HG03060 (cell line): ENCODE data around the gene VIL1.

ENCODE experiments used
- ATAC-seq: cut with Tn5 transposase; IDR thresholded peaks from one replicate; pipeline ENCODE4 v1.9.1; 2021; ENCODE audit warnings: low read depth, moderate number of reproducible peaks; ENCODE audit not compliant: unreplicated experiment

Gene VIL1

DNA sequence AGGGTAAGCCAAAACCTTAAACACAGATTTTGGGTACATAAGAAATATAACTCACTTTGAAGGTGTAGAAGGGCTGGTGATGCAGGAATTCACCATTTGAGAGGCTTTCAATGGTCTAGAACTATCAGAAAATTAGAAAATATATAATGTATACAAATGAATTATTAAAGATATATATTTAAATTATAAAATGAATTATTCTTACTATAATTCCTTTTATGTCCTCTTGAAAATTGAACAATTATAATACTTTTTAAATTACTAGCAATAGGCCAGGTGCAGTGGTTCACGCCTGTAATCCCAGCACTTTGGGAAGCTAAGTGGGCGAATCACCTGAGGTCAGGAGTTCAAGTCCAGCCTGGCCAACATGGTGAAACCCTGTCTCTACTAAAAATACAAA, 60.7 kb downstream of the VIL1 start:
- no peak for ATAC-seq

DNA sequence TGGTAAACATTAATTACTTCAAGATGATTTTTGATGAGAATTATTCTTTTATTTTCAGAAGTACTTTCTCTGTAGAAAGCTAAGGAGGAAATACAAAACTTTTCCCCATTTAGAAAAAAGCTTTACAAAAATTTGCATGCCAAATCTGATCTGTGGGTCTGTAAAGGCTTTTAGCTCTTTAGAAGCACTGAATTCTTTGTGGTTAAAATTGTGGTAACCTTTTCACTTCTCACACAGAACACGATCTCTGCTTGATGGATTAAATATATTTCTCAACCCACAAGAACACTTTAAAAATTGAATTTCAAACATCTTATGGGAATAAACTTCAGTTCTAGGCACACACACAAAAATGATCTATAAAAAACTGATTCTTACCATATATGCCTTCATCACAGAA, 63.7 kb downstream of the VIL1 start:
- ATAC-seq, result no peak

DNA sequence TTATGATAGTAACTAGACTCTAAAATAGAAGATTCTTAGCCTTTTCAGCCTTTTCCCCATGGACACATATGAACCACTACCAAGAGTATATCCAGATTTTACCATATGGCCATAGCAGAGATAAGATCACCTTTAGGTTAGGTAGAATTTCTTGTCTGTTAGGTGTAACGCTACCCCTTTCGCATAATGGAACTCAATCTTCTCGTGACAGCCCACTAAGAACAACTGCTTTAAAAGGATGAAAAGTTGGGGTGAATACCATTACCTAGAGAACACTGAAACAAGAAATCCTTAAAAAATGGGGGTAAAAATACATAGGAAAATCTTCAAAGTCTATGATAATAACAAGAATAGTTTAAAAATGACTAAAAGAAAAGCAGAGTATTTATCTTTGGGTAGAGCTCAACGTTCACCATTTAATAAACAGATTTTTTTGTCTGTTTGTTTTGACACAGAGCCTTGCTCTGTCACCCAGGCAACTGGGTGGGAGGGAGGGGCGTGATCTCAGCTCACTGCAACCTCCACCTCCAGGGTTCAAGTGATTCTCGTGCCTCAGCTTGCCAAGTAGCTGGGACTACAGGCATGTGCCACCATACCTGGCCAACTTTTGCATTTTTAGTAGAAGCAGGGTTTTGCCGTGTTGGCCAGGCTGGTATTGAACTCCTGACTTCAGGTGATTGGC, 67.2 kb downstream of the VIL1 start:
- no peak for ATAC-seq

DNA sequence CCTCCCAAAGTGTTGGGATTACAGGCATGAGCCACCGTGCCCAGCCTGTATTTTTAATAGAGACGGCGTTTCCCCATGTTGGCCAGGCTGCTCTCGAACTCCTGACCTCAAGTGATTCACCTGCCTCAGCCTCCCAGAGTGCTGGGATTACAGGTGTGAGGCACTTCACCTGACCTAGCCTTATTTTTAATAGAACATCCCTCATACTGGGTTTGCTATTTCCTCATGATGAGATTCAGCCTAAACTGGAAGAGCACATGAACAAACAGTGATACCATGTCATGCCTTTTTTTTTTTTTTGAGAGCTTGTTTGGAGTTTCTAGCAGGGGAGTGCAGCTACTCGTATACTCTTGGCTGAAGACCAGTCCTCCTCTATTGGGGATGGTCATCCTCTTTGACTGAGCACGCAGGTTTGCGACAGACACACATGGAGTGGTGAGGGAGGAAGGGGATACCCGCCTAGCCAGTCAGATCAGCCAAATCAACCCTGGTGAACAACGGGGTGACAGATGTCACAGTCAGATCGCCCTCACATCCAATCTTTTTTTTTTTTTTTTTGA, 81.7 kb downstream of the VIL1 start:
- no peak for ATAC-seq

DNA sequence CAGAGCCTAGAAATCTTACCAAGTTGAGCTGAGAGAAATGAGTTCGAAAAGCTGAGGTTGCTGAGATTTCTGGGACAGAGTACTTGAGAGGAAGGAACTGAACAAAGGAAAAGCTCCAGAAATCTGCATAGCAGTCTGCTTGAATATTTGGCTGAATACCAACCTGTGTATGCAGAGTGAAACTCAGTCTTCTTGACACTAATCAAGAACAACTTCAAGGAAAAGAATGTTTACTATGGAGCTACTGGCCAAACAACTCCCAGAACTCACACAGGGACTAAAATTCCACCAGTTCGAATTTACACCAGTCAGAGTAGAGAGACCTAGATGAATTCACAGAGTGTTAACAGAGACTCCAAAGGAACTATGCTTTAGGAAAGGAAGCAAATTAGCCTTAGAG, 82.7 kb downstream of the VIL1 start:
- no peak for ATAC-seq
